HL-60 (cell line): ENCODE data around the gene RTP3.

Experiments used
- DNase-seq, 2 experiments: peaks; one replicate each; pipeline ENCODE4 v3.0.0-alpha.2; 2010 to 2020; ENCODE audit warnings: low read depth in 1 of 2, low spot score in 1 of 2
- H3K27ac ChIP-seq: fragments of 250-450 bp; sonication (Bioruptor Pico); replicated peaks from 2 replicates; pipeline ENCODE4 v1.5.1; 2020; ENCODE audit warnings: mild to moderate bottlenecking, moderate library complexity
- H3K27me3 ChIP-seq: fragments of 250-450 bp; sonication (Bioruptor Pico); 2 replicates; pipeline ENCODE4 v1.5.1; 2021; ENCODE audit warnings: mild to moderate bottlenecking, moderate library complexity; ENCODE audit not compliant: insufficient read depth, poor library complexity, severe bottlenecking
- H3K4me3 ChIP-seq: replicated peaks from 2 replicates; pipeline ENCODE4 v1.5.1; 2011; ENCODE audit warnings: mild to moderate bottlenecking, control low read depth, low read length; ENCODE audit not compliant: insufficient read depth
- CTCF ChIP-seq: IDR thresholded peaks from one replicate; pipeline ENCODE4 v1.5.1; 2011; ENCODE audit warnings: low read length, control low read depth, inconsistent platforms; ENCODE audit not compliant: insufficient read depth
- GABPA ChIP-seq: IDR thresholded peaks from 2 replicates; pipeline ENCODE4 v1.6.1; 2012; ENCODE audit warnings: low read depth
- POLR2AphosphoS5 ChIP-seq: IDR thresholded peaks from 2 replicates; pipeline ENCODE4 v1.6.1; 2012; ENCODE audit warnings: low read depth
- REST ChIP-seq: IDR thresholded peaks from 2 replicates; pipeline ENCODE4 v1.6.1; 2012; ENCODE audit warnings: low read depth; ENCODE audit not compliant: insufficient replicate concordance
- SPI1 ChIP-seq: IDR thresholded peaks from 2 replicates; pipeline ENCODE4 v1.6.1; 2012; ENCODE audit warnings: low read depth, mild to moderate bottlenecking, borderline replicate concordance

RTP3 gene

GRCh38 chr3:46480491-46481195 is 17.1 kb upstream of the RTP3 start:
- no peak overlapping the region for H3K27ac ChIP-seq
- TF ChIP-seq CTCF (no peak), POLR2AphosphoS5 (no peak)
- DNase-seq, result no peak
- no peaks in the 10 kb centered on the region for H3K27me3 ChIP-seq
- no peak overlapping the region for H3K4me3 ChIP-seq

GRCh38 chr3:46481636-46482035 is 16.1 kb upstream of the RTP3 start:
- H3K27ac ChIP-seq, result no peak overlapping the region
- no peaks in the 10 kb centered on the region for H3K27me3 ChIP-seq
- no peak for DNase-seq
- TF ChIP-seq GABPA, result no peak
- no peak for TF ChIP-seq POLR2AphosphoS5
- no peak for TF ChIP-seq SPI1
- no peak for TF ChIP-seq REST
- no peak for TF ChIP-seq CTCF
- H3K4me3 ChIP-seq, result no peak overlapping the region

GRCh38 chr3:46482632-46483350 is 15.0 kb upstream of the RTP3 start:
- no peak for TF ChIP-seq POLR2AphosphoS5
- no peak for TF ChIP-seq SPI1
- no peak for TF ChIP-seq CTCF
- no peak for TF ChIP-seq REST
- no peak for TF ChIP-seq GABPA
- no peak for DNase-seq
- no peaks in the 10 kb centered on the region for H3K27me3 ChIP-seq
- no peak overlapping the region for H3K4me3 ChIP-seq
- no peak overlapping the region for H3K27ac ChIP-seq
